ENCODE data around the gene ATP6V0B. TPM values are rescaled to one million over a fixed set of nuclear protein-coding genes. Genes with fewer than 3 reads are reported as not detected.
A peak's percentile ranks its signal among the peaks of the same experiment; 100 is the strongest.

Gene ATP6V0B
- total RNA-seq, 1 donor = 104 TPM

- DNase-seq (ENCODE audit: low read depth) = no peak
- TF ChIP-seq, protein P1, sequence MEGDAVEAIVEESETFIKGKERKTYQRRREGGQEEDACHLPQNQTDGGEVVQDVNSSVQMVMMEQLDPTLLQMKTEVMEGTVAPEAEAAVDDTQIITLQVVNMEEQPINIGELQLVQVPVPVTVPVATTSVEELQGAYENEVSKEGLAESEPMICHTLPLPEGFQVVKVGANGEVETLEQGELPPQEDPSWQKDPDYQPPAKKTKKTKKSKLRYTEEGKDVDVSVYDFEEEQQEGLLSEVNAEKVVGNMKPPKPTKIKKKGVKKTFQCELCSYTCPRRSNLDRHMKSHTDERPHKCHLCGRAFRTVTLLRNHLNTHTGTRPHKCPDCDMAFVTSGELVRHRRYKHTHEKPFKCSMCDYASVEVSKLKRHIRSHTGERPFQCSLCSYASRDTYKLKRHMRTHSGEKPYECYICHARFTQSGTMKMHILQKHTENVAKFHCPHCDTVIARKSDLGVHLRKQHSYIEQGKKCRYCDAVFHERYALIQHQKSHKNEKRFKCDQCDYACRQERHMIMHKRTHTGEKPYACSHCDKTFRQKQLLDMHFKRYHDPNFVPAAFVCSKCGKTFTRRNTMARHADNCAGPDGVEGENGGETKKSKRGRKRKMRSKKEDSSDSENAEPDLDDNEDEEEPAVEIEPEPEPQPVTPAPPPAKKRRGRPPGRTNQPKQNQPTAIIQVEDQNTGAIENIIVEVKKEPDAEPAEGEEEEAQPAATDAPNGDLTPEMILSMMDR (IDR thresholded peaks at IDR 0.05; ENCODE audit: insufficient read depth, low read depth, low read length) = no peak
- H3K4me3 ChIP-seq (ENCODE audit: low read depth, low read length) = no peak overlapping the region
These were observed 14.0 kb upstream of the ATP6V0B start for GRCh38 chr1:43960798-43961197.

DNA sequence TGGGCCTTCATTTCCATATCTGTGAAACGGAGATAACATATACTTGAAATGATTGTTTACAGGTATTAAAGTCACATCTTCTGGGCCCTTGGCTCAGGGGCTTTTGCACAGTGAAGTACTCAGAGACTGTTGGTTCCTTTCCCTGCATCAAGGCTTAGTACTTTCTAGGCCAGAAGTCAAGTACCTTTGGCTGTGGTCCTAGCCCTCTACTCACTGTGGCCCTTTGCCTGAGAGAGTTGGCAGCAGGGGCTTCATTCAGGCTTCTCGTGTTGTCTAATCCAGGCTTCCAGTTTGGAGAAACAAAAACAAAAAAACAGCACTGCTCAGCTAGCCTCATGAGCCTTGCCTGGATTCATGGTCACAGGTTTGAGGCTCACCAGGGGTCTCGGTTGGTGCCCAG is 13.1 kb upstream of the ATP6V0B start:
- TF ChIP-seq, protein P1 (IDR thresholded peaks at IDR 0.05; ENCODE audit: insufficient read depth, low read depth, low read length) = no peak
- H3K4me3 ChIP-seq (ENCODE audit: low read depth, low read length) = no peak overlapping the region
- no peak for DNase-seq (ENCODE audit: low read depth)

GRCh38 chr1:43962324-43962723 is 12.4 kb upstream of the ATP6V0B start:
- DNase-seq (ENCODE audit: low read depth) = no peak
- TF ChIP-seq, protein P1 (IDR thresholded peaks at IDR 0.05; ENCODE audit: insufficient read depth, low read depth, low read length) = no peak

DNA sequence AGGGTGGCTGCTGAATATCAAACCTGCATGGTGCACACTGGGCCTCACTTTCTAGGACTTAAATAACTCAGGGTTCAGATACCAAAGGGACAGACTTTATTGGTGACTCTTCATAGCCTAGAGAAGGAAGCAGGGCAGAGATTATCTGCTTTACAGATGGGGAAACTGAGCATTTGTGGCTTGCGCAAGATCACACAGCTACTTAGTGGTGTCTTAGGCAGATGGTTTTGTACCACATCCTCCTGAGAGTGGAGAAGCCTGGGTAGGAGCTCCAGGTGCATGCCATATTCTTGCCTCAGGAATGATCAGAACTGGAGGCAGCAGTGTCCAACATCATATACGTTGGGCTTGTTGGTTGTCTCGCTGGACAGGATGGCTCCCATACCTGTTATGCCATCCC is 11.8 kb upstream of the ATP6V0B start:
- TF ChIP-seq, protein P1 (IDR thresholded peaks at IDR 0.05; ENCODE audit: insufficient read depth, low read depth, low read length) = no peak
- DNase-seq (ENCODE audit: low read depth) = no peak
- no peak overlapping the region for H3K4me3 ChIP-seq (ENCODE audit: low read depth, low read length)

More at GRCh38 chr1:43962324-43962723, 12.4 kb upstream of the ATP6V0B start:
- H3K4me3 ChIP-seq (ENCODE audit: low read depth, low read length) = no peak overlapping the region

- DNase-seq (ENCODE audit: low read depth) = no peak
- TF ChIP-seq, protein P1 (IDR thresholded peaks at IDR 0.05; ENCODE audit: insufficient read depth, low read depth, low read length) = no peak
- H3K4me3 ChIP-seq (ENCODE audit: low read depth, low read length) = no peak overlapping the region
These were observed 10.9 kb upstream of the ATP6V0B start for GRCh38 chr1:43963890-43964289.

DNA sequence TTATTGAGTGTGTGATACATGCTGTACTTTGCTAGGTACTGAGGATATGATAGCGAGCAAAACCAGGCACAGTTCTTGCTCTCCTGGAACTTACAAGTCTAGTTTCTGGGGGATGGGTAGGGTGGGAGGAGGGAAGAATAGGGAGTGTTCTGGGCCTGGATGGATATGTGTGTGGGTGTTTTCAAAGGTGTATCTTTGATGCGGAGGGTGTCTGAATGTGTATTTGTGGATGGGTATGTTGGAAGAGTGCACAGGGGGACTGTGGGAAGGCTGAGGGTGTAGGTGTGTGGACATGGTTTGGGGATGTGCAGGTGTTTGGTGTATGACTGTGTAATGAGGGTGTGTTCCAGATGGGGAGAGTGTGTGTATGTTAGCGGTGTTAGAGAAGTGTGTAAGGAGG is 9.4 kb upstream of the ATP6V0B start:
- DNase-seq (ENCODE audit: low read depth) = no peak
- no peak overlapping the region for H3K4me3 ChIP-seq (ENCODE audit: low read depth, low read length)
- TF ChIP-seq, protein P1 (IDR thresholded peaks at IDR 0.05; ENCODE audit: insufficient read depth, low read depth, low read length) = no peak

- TF ChIP-seq, protein P1 (IDR thresholded peaks at IDR 0.05; ENCODE audit: insufficient read depth, low read depth, low read length) = no peak
- DNase-seq (ENCODE audit: low read depth) = peak; percentile 36
- H3K4me3 ChIP-seq (ENCODE audit: low read depth, low read length) = no peak overlapping the region
These were observed 6.3 kb upstream of the ATP6V0B start for GRCh38 chr1:43968348-43968948.
